Measurements from ENCODE around the gene CFAP73. TPM values are rescaled to one million over a fixed set of nuclear protein-coding genes. Genes with fewer than 3 reads are reported as not detected.

CFAP73 gene
- total RNA-seq, 1 donor: not detected

- no peaks in the 10 kb centered on the region for H3K4me1 ChIP-seq (ENCODE audit: insufficient read depth, low read length)
- DNase-seq (ENCODE audit: insufficient read length, low spot score, missing footprints): peak; percentile 64
- H3K27me3 ChIP-seq (ENCODE audit: insufficient read depth, low read length): no peaks in the 10 kb centered on the region
- H3K4me2 ChIP-seq (ENCODE audit: insufficient read depth, low read length): no peak overlapping the region
- no peaks in the 10 kb centered on the region for H3K36me3 ChIP-seq (ENCODE audit: insufficient read depth, low read length)
- no peak overlapping the region for H3K27ac ChIP-seq (ENCODE audit: low read depth, low read length)
- H3K4me3 ChIP-seq (ENCODE audit: insufficient read depth, low read length): no peak overlapping the region
- H4K20me1 ChIP-seq (ENCODE audit: insufficient read depth, low read length): no peaks in the 10 kb centered on the region
- H2AFZ ChIP-seq (ENCODE audit: low read length): no peak overlapping the region
- H3K9me3 ChIP-seq (ENCODE audit: low read depth, low read length): no peaks in the 10 kb centered on the region
- no peaks in the 10 kb centered on the region for H3K79me2 ChIP-seq (ENCODE audit: insufficient read depth, low read length)
- no peak for TF ChIP-seq CTCF (IDR thresholded peaks at IDR 0.05; ENCODE audit: extremely low read depth, low read depth, low read length)
Observed at GRCh38 chr12:113128802-113129663, 20.5 kb upstream of the CFAP73 start.

GRCh38 chr12:113129664-113130456 lies 19.7 kb upstream of the CFAP73 start:
- DNase-seq (ENCODE audit: insufficient read length, low spot score, missing footprints): peak; percentile 71
- Histone ChIP-seq H3K4me1 (ENCODE audit: insufficient read depth, low read length) (no peaks in the 10 kb centered on the region), H3K27me3 (ENCODE audit: insufficient read depth, low read length) (no peaks in the 10 kb centered on the region), H3K4me2 (ENCODE audit: insufficient read depth, low read length) (no peak overlapping the region), H3K36me3 (ENCODE audit: insufficient read depth, low read length) (no peaks in the 10 kb centered on the region), H3K79me2 (ENCODE audit: insufficient read depth, low read length) (no peaks in the 10 kb centered on the region), H4K20me1 (ENCODE audit: insufficient read depth, low read length) (no peaks in the 10 kb centered on the region), H3K27ac (ENCODE audit: low read depth, low read length) (no peak overlapping the region), H2AFZ (ENCODE audit: low read length) (no peak overlapping the region), H3K4me3 (ENCODE audit: insufficient read depth, low read length) (no peak overlapping the region), H3K9me3 (ENCODE audit: low read depth, low read length) (no peaks in the 10 kb centered on the region)
- TF ChIP-seq CTCF (IDR thresholded peaks at IDR 0.05; ENCODE audit: extremely low read depth, low read depth, low read length): no peak

GRCh38 chr12:113130457-113131135 lies 18.9 kb upstream of the CFAP73 start:
- H3K27ac ChIP-seq (ENCODE audit: low read depth, low read length): no peak overlapping the region

More at GRCh38 chr12:113130457-113131135, 18.9 kb upstream of the CFAP73 start:
- peak; percentile 92 for DNase-seq (ENCODE audit: insufficient read length, low spot score, missing footprints)
- Histone ChIP-seq H3K79me2 (ENCODE audit: insufficient read depth, low read length) (no peaks in the 10 kb centered on the region), H3K4me2 (ENCODE audit: insufficient read depth, low read length) (no peak overlapping the region), H3K4me1 (ENCODE audit: insufficient read depth, low read length) (no peaks in the 10 kb centered on the region), H3K27me3 (ENCODE audit: insufficient read depth, low read length) (no peaks in the 10 kb centered on the region), H3K36me3 (ENCODE audit: insufficient read depth, low read length) (no peaks in the 10 kb centered on the region), H4K20me1 (ENCODE audit: insufficient read depth, low read length) (no peaks in the 10 kb centered on the region), H3K4me3 (ENCODE audit: insufficient read depth, low read length) (no peak overlapping the region), H2AFZ (ENCODE audit: low read length) (no peak overlapping the region), H3K9me3 (ENCODE audit: low read depth, low read length) (no peaks in the 10 kb centered on the region)
- no peak for TF ChIP-seq CTCF (IDR thresholded peaks at IDR 0.05; ENCODE audit: extremely low read depth, low read depth, low read length)
